ENCODE measurements around the gene EXOSC5. TPM values are rescaled to one million over a fixed set of nuclear protein-coding genes. Genes with fewer than 3 reads are reported as not detected.

The EXOSC5 gene
- total and polyA plus RNA-seq, 2 of the 4 experiments (the other 2 are of a cell fraction): 19.0 to 25.2 TPM

DNA sequence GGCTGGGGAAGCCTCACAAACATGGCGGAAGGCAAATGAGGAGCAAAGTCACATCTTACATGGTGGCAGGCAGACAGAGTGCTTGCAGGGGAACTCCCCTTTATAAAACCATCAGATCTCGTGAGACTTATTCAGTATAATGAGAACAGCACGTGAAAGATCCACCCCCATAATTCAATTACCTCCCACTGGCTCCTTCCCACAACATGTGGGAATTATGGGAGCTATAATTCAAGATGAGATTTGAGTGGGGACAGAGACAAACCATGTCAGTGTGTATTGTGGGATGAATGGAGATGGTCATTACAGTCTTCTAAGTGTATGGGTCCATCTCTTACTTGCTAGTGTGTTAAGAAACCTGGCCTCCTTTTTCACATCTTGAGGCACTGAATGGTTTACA is 4.9 kb upstream of the EXOSC5 start:
- Histone ChIP-seq H3K27ac (ENCODE audit: insufficient read depth, low read length) (no peak overlapping the region), H3K56ac (ENCODE audit: extremely low read depth, insufficient read depth, low read length) (no peak overlapping the region), H3K4me1 (ENCODE audit: control insufficient read depth, insufficient read depth, low read length) (peaks cover 4% of the 10 kb centered on the region; the same call in 1 of the 2 replicates), H3K9me1 (ENCODE audit: insufficient read depth, low read length) (peaks cover 15% of the 10 kb centered on the region; the same call in 1 of the 2 replicates), H3K79me1 (ENCODE audit: low read depth in 1 of 2, low read length in 2 of 2) (peaks cover 21 to 31% of the 10 kb centered on the region in 2 experiments), H2AFZ (replicated peaks; ENCODE audit: low read length, poor library complexity) (no peak overlapping the region), H4K5ac (ENCODE audit: low read depth, low read length) (no peak overlapping the region), H2AK9ac (replicated peaks; ENCODE audit: low read depth, low read length, poor library complexity) (no peak overlapping the region), H4K20me1 (ENCODE audit: insufficient read depth, low read length) (no peaks in the 10 kb centered on the region), H3K14ac (replicated peaks; ENCODE audit: low read depth, low read length) (no peak overlapping the region), H2BK20ac (ENCODE audit: low read depth, low read length) (no peak overlapping the region), H2BK5ac (ENCODE audit: low read depth, low read length, poor library complexity, severe bottlenecking) (no peak overlapping the region), H2BK15ac (ENCODE audit: low read depth, low read length) (no peak overlapping the region), H2AK5ac (ENCODE audit: low read depth, low read length) (no peak overlapping the region), H3K4me2 (ENCODE audit: low read depth, low read length) (no peak overlapping the region), H3K23ac (ENCODE audit: low read depth, low read length) (no peak overlapping the region), H3K4ac (ENCODE audit: low read depth, low read length) (no peak overlapping the region), H3K27me3 (ENCODE audit: control insufficient read depth, insufficient read depth, low read length) (no peaks in the 10 kb centered on the region), H3K18ac (ENCODE audit: low read depth, low read length) (no peak overlapping the region), H3K9ac (ENCODE audit: low read depth, low read length) (no peak overlapping the region), H4K91ac (ENCODE audit: insufficient read depth, low read depth, low read length) (no peak overlapping the region), H2BK120ac (ENCODE audit: low read depth, low read length) (no peak overlapping the region), H3K36me3 (ENCODE audit: control insufficient read depth, insufficient read depth, low read length) (0 out of 2 replicates have a peak, but pooled peaks cover 5% of the 10 kb centered on the region), H4K8ac (ENCODE audit: low read depth in 2 of 2, low read length in 2 of 2) (no peak overlapping the region), H3K4me3 (ENCODE audit: insufficient read depth, low read depth, low read length) (no peak overlapping the region), H3K9me3 (ENCODE audit: control insufficient read depth, insufficient read depth, low read length) (no peaks in the 10 kb centered on the region)
- no peak for TF ChIP-seq RAD21 (IDR thresholded peaks at IDR 0.05; ENCODE audit: low read length)
- TF ChIP-seq SMC3 (IDR thresholded peaks at IDR 0.05; ENCODE audit: low read depth, low read length): no peak
- no peak for TF ChIP-seq FOS (IDR thresholded peaks at IDR 0.05; ENCODE audit: low read depth, low read length)
- no peak for TF ChIP-seq RFX5 (IDR thresholded peaks at IDR 0.05; ENCODE audit: low read depth, low read length)
- TF ChIP-seq POLR2A (IDR thresholded peaks at IDR 0.05; ENCODE audit: low read depth, low read length): no peak
- no peak for TF ChIP-seq MXI1 (IDR thresholded peaks at IDR 0.05; ENCODE audit: borderline replicate concordance, low read depth, low read length)
- no peak for TF ChIP-seq NFE2L2 (IDR thresholded peaks at IDR 0.05; ENCODE audit: low read depth, low read length)
- no peak for TF ChIP-seq CHD1 (IDR thresholded peaks at IDR 0.05; ENCODE audit: low read depth, low read length)
- TF ChIP-seq MAZ (IDR thresholded peaks at IDR 0.05; ENCODE audit: borderline replicate concordance, low read depth, low read length): no peak
- TF ChIP-seq CEBPB (IDR thresholded peaks at IDR 0.05; ENCODE audit: low read depth, low read length): no peak
- TF ChIP-seq, protein P1, sequence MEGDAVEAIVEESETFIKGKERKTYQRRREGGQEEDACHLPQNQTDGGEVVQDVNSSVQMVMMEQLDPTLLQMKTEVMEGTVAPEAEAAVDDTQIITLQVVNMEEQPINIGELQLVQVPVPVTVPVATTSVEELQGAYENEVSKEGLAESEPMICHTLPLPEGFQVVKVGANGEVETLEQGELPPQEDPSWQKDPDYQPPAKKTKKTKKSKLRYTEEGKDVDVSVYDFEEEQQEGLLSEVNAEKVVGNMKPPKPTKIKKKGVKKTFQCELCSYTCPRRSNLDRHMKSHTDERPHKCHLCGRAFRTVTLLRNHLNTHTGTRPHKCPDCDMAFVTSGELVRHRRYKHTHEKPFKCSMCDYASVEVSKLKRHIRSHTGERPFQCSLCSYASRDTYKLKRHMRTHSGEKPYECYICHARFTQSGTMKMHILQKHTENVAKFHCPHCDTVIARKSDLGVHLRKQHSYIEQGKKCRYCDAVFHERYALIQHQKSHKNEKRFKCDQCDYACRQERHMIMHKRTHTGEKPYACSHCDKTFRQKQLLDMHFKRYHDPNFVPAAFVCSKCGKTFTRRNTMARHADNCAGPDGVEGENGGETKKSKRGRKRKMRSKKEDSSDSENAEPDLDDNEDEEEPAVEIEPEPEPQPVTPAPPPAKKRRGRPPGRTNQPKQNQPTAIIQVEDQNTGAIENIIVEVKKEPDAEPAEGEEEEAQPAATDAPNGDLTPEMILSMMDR (conservative IDR thresholded peaks at IDR 0.05; ENCODE audit: low read depth, low read length): no peak
- no peak for TF ChIP-seq BHLHE40 (IDR thresholded peaks at IDR 0.05; ENCODE audit: low read depth, low read length)
- TF ChIP-seq, protein P2, sequence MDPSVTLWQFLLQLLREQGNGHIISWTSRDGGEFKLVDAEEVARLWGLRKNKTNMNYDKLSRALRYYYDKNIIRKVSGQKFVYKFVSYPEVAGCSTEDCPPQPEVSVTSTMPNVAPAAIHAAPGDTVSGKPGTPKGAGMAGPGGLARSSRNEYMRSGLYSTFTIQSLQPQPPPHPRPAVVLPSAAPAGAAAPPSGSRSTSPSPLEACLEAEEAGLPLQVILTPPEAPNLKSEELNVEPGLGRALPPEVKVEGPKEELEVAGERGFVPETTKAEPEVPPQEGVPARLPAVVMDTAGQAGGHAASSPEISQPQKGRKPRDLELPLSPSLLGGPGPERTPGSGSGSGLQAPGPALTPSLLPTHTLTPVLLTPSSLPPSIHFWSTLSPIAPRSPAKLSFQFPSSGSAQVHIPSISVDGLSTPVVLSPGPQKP (IDR thresholded peaks at IDR 0.05; ENCODE audit: borderline replicate concordance, low read depth, low read length): no peak
- no peak for TF ChIP-seq MAFK (IDR thresholded peaks at IDR 0.05; ENCODE audit: low read depth, low read length)
- TF ChIP-seq RCOR1 (IDR thresholded peaks at IDR 0.05; ENCODE audit: insufficient replicate concordance, low read length): no peak
- TF ChIP-seq, protein P3, sequence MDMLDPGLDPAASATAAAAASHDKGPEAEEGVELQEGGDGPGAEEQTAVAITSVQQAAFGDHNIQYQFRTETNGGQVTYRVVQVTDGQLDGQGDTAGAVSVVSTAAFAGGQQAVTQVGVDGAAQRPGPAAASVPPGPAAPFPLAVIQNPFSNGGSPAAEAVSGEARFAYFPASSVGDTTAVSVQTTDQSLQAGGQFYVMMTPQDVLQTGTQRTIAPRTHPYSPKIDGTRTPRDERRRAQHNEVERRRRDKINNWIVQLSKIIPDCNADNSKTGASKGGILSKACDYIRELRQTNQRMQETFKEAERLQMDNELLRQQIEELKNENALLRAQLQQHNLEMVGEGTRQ (IDR thresholded peaks at IDR 0.05; ENCODE audit: low read depth, low read length): no peak
- dilution Hi-C loops (cut with HindIII; ENCODE audit: low sequenced_read_pairs, unreplicated experiment): no loop called here
- CTCF ChIA-PET: no interaction called here
- BruUV-seq (replicated peaks): no TSS peak
- WGBS, 2 experiments (ENCODE audit: extremely low coverage in 2 of 2, insufficient read length in 1 of 2): no CpG with 5 or more reads among the region's 3 CpGs
- ATAC-seq (ENCODE audit: low read depth) (no peak), DNase-seq (no peak)
- POLR2A ChIA-PET (ENCODE audit: unreplicated experiment): no interaction called here
- in situ Hi-C loops (cut with MboI; ENCODE audit: low sequenced_read_pairs): no loop called here
- intact Hi-C loops (cut with micrococcal nuclease): no loop called here
